Measurements from ENCODE around the gene LOXL1.

Gene LOXL1

GRCh38 chr15:73981761-73982221, 55.5 kb downstream of the LOXL1 start:
- peak in 1 of 2 experiments; percentile 37 for DNase-seq

- peak; percentile 52 to 60 for DNase-seq
Measured at GRCh38 chr15:73982222-73982962, 56.1 kb downstream of the LOXL1 start.

GRCh38 chr15:73983211-73983727, 57.0 kb downstream of the LOXL1 start:
- no peak for DNase-seq

- DNase-seq, result no peak
Measured at GRCh38 chr15:73983773-73984172, 57.5 kb downstream of the LOXL1 start.

GRCh38 chr15:73984208-73984979, 58.1 kb downstream of the LOXL1 start:
- DNase-seq, result no peak

- DNase-seq, result no peak
Measured at GRCh38 chr15:73985101-73985873, 59.0 kb downstream of the LOXL1 start.

GRCh38 chr15:73986055-73986775, 60.0 kb downstream of the LOXL1 start:
- no peak for DNase-seq

- DNase-seq, result no peak
Measured at GRCh38 chr15:73986776-73987056, 60.5 kb downstream of the LOXL1 start.

GRCh38 chr15:73987250-73987649, 61.0 kb downstream of the LOXL1 start:
- DNase-seq, result no peak

- DNase-seq, result no peak
Measured at GRCh38 chr15:73987681-73988444, 61.6 kb downstream of the LOXL1 start.

- DNase-seq, result no peak
Measured at GRCh38 chr15:73988445-73988969, 62.2 kb downstream of the LOXL1 start.

- DNase-seq, result no peak
Measured at GRCh38 chr15:73989001-73989798, 62.9 kb downstream of the LOXL1 start.

- DNase-seq, result no peak
Measured at GRCh38 chr15:73990250-73991005, 64.2 kb downstream of the LOXL1 start.

GRCh38 chr15:73991260-73991659, 65.0 kb downstream of the LOXL1 start:
- DNase-seq, result no peak

- DNase-seq, result peak; percentile 97
Measured at GRCh38 chr15:73991726-73992593, 65.7 kb downstream of the LOXL1 start, which contains the start of gene STOML1. STOML1 (minus strand) TSS chr15:73992295; CDS start chr15:73992223, 72 bp downstream.

GRCh38 chr15:73992594-73992898, 66.3 kb downstream of the LOXL1 start:
- no peak for DNase-seq

GRCh38 chr15:73993211-73993994, 67.1 kb downstream of the LOXL1 start:
- no peak for DNase-seq

GRCh38 chr15:73994413-73994883, 68.2 kb downstream of the LOXL1 start, which contains the start of gene PML:
PML (plus strand) TSS chr15:73994716; CDS start chr15:73994813, 97 bp downstream.
- peak; percentile 96 to 98 for DNase-seq

All from activated CD4-positive, alpha-beta T cell treated with anti-CD3 and anti-CD28 coated beads, Interleukin-2, amount 50 U/mL, for 48 hours (primary cell).